GM21619 (cell line): Measurements from ENCODE around the gene PSIP1.
"Not testable (repeated sequence)": the region's sequence is repeated elsewhere in the genome, so short reads cannot be mapped to it uniquely, and the experiment has no call there.

Experiments used
- ATAC-seq: cut with Tn5 transposase; IDR thresholded peaks from one replicate; pipeline ENCODE4 v1.9.1; 2021; ENCODE audit not compliant: unreplicated experiment

Gene PSIP1

GRCh38 chr9:15438891-15439290 lies 71.9 kb downstream of the PSIP1 start:
- no peak for ATAC-seq

GRCh38 chr9:15433661-15434060 lies 77.1 kb downstream of the PSIP1 start:
- no peak for ATAC-seq

GRCh38 chr9:15433191-15433590 lies 77.6 kb downstream of the PSIP1 start:
- ATAC-seq, result no peak

- no peak for ATAC-seq
Measured at GRCh38 chr9:15430920-15431844, 79.6 kb downstream of the PSIP1 start.

- ATAC-seq, result not testable (repeated sequence)
Measured at GRCh38 chr9:15427702-15428101, 83.1 kb downstream of the PSIP1 start.

GRCh38 chr9:15426019-15426418 lies 84.8 kb downstream of the PSIP1 start:
- ATAC-seq, result peak; percentile 39

- no peak for ATAC-seq
Measured at GRCh38 chr9:15423231-15423985, 87.4 kb downstream of the PSIP1 start.

- ATAC-seq, result peak; percentile 96
Measured at GRCh38 chr9:15422372-15423230, 88.2 kb downstream of the PSIP1 start, which contains the start of gene SNAPC3. Gene SNAPC3, plus strand, starts transcription at chr9:15422876. Its CDS starts 4 bp downstream, at chr9:15422880.

- ATAC-seq, result no peak
Measured at GRCh38 chr9:15421990-15422371, 88.8 kb downstream of the PSIP1 start.

GRCh38 chr9:15421532-15421931 lies 89.2 kb downstream of the PSIP1 start:
- no peak for ATAC-seq

- ATAC-seq, result no peak
Measured at GRCh38 chr9:15420796-15421195, 90.0 kb downstream of the PSIP1 start.

GRCh38 chr9:15417626-15418025 lies 93.1 kb downstream of the PSIP1 start:
- no peak for ATAC-seq

- ATAC-seq, result peak; percentile 58
Measured at GRCh38 chr9:15416880-15417279, 93.9 kb downstream of the PSIP1 start.
